Measurements from ENCODE around the gene PPP1R13B.
"Not testable (repeated sequence)": the region's sequence is repeated elsewhere in the genome, so short reads cannot be mapped to it uniquely, and the experiment has no call there.

The PPP1R13B gene, protein sequence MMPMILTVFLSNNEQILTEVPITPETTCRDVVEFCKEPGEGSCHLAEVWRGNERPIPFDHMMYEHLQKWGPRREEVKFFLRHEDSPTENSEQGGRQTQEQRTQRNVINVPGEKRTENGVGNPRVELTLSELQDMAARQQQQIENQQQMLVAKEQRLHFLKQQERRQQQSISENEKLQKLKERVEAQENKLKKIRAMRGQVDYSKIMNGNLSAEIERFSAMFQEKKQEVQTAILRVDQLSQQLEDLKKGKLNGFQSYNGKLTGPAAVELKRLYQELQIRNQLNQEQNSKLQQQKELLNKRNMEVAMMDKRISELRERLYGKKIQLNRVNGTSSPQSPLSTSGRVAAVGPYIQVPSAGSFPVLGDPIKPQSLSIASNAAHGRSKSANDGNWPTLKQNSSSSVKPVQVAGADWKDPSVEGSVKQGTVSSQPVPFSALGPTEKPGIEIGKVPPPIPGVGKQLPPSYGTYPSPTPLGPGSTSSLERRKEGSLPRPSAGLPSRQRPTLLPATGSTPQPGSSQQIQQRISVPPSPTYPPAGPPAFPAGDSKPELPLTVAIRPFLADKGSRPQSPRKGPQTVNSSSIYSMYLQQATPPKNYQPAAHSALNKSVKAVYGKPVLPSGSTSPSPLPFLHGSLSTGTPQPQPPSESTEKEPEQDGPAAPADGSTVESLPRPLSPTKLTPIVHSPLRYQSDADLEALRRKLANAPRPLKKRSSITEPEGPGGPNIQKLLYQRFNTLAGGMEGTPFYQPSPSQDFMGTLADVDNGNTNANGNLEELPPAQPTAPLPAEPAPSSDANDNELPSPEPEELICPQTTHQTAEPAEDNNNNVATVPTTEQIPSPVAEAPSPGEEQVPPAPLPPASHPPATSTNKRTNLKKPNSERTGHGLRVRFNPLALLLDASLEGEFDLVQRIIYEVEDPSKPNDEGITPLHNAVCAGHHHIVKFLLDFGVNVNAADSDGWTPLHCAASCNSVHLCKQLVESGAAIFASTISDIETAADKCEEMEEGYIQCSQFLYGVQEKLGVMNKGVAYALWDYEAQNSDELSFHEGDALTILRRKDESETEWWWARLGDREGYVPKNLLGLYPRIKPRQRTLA

DNA sequence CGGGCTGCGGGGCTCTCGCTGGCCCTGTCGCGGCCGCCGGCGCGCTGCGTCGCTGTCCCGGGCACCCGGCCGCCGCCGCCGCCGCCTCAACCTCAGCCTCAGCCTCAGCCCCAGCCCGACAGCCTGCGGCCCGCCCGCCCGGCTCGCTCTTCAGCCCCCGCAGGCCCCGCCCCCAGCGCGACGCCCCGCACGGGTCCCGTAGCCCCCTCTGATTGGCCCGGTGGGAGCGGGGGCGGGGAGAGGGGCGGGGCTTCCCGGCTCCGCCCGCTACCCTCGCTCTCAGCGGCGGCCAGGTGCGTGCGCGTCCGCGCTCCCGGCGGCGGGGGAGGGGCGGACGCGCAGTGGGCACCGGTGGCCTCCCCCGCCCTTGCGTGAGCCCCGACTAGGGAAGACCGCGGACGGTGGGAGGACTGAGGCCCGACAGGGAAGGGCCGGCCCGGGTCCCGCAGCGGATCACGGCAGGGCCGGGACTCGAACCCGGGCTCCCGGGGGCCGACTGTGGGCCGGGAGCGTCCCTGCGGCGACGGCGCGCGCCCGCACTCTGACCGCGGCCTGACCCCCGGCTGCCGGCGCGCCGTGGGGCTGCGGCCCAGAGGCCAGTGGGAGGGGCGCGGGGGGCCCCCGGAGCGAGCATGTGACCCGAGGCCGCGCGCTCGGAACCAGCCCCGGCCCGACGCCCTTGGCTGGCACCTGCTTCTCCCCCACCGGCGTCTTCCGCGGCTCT, at the start of gene PPP1R13B:
Gene PPP1R13B (minus strand): TSS at position 125 of the 724 bp plus-strand sequence. CDS start 268 bp downstream, outside the sequence.
- Mint-ChIP-seq H3K36me3 (ENCODE audit: low read depth) (no peaks in the 10 kb centered on the region), H3K9me3 (no peaks in the 10 kb centered on the region), H3K4me3 (peak within 1 kb of the TSS; percentile 83), H3K4me1 (peaks cover 12% of the 10 kb centered on the region), H3K27ac (peak within 1 kb of the TSS; percentile 57), H3K27me3 (peaks cover 2% of the 10 kb centered on the region)
- ATAC-seq (peak; percentile 92), DNase-seq (peak; percentile 95)

DNA sequence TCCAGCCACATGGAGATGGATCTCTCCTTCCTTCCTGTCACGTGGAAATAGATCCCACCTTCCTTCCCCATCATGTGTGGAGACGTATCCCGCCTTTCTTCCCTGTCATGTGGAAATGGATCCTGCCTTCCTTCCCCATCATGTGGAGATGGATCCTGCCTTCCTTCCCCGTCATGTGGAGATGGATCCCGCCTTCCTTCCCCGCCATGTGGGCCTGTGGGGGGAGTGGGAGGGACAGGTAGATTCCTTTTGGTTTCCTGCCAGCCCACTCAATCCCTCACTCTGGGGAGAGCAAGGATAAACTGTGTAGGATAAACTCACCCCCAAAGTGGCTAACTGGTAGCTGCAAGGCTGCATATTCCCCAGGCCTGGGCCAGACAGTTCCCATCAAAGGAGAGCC, 49.2 kb upstream of the PPP1R13B start:
- peaks cover 3% of the 10 kb centered on the region for H3K4me1 Mint-ChIP-seq
- DNase-seq (no peak), ATAC-seq (no peak)
- no peaks in the 10 kb centered on the region for H3K36me3 Mint-ChIP-seq (ENCODE audit: low read depth)
- no peaks in the 10 kb centered on the region for H3K9me3 Mint-ChIP-seq
- H3K4me3 Mint-ChIP-seq: no peak overlapping the region
- no peaks in the 10 kb centered on the region for H3K27me3 Mint-ChIP-seq
- H3K27ac Mint-ChIP-seq: no peak overlapping the region

DNA sequence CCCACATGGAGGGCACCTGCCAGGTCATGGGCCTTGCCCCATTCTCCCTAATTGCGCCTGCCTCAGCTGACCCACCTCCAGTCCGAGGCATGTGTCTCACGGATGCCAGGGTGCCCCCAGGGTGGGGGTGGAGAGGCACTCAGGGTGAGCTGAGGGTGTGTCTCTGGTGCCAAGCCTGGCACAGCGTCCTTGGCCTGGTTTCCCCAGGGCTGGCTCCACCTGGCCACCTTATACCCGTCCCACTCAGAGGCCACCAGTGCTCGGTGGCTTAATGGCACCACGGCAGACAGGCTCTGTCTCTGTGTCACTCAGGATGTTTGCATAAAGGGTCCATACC, 47.3 kb upstream of the PPP1R13B start:
- no peak for DNase-seq
- ATAC-seq: no peak
- Mint-ChIP-seq H3K27me3 (no peaks in the 10 kb centered on the region), H3K4me3 (no peak overlapping the region), H3K36me3 (ENCODE audit: low read depth) (no peaks in the 10 kb centered on the region), H3K9me3 (no peaks in the 10 kb centered on the region), H3K4me1 (no peaks in the 10 kb centered on the region), H3K27ac (no peak overlapping the region)

DNA sequence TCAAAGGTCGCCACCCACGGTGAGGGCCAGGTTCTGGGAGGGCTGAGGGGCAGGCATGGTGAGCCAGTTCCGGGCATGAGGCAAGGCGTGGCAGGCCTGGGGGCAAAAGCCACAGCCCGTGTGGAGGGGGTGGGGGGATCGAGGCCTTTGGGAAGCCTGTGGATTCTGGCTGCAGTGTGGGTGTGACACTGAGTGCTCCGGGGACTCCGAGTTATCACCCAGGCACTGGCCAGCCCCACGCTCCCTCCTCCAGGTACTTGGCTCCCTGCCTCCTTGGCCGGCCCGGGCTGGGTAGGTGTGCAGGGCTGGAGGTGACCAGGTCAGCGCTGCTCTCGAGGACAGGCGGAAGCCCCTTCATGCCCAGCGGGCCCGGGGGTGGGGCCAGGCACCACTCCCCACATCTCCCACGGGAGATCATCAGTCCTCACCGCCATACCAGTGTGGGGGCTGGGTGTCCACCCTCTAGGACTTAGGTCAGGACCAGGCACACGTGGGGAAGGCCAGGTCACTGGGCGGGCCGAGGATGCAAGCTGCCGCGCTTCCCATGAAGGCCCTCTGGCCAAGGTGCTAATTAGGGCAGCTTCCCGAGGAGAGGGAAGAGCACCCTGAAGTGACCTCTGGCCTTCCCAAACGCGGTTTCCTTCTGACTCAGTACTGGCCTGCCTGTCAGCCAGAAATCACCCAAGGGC, 46.8 kb upstream of the PPP1R13B start:
- Mint-ChIP-seq H3K4me1 (no peaks in the 10 kb centered on the region), H3K27ac (no peak overlapping the region), H3K4me3 (no peak overlapping the region), H3K27me3 (no peaks in the 10 kb centered on the region), H3K36me3 (ENCODE audit: low read depth) (no peaks in the 10 kb centered on the region), H3K9me3 (no peaks in the 10 kb centered on the region)
- DNase-seq (no peak), ATAC-seq (no peak)

DNA sequence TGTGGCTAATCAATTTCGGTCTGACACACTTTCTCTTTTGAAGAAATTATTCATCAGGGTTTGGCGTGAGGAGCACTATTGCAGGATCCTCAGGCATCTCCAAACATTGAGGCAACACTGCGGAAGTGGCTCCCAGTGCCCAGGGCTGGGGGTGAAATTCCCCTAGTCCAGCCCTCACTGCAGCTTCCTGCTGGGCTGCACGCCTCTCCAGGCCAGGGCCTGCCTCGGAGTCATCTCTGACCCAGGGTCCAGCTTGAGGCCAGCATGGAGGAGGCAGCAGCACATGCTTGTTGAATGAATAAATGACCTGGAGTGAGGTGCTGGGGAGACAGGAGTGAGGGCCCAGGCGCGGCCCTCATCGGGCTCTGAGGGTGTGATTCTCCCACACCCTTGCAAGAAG, 44.9 kb upstream of the PPP1R13B start:
- no peaks in the 10 kb centered on the region for H3K27me3 Mint-ChIP-seq
- no peaks in the 10 kb centered on the region for H3K36me3 Mint-ChIP-seq (ENCODE audit: low read depth)

DNA sequence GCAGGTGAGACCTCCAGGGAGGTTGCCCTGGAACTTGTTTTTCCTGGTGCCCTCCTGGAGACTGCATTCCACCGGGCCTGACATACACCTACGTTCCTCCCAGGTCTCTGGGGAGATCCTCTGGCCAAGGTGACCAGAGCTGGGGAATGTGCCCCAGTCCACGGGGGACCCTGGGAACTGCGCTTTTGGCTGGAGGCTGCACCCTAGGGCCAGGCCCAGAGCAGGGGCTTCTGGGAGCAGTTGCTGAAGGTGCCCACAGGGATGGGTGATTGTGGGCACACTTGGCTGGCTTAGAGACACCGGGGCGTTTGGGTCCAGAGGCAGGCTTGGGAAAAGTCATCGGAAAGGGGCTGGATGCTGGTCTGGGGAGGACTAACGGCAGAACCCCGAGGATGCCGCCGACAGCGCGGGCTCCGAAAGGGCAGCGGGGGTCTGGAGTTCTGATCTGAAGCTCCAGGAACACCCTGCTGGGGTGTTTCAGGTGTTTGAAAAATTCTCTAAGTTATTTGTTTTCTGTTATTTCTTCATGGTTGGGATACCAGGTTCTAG, 44.4 kb upstream of the PPP1R13B start:
- ATAC-seq: no peak
- Mint-ChIP-seq H3K4me1 (no peaks in the 10 kb centered on the region), H3K36me3 (ENCODE audit: low read depth) (no peaks in the 10 kb centered on the region), H3K27ac (no peak overlapping the region), H3K27me3 (no peaks in the 10 kb centered on the region), H3K9me3 (no peaks in the 10 kb centered on the region), H3K4me3 (no peak overlapping the region)
- DNase-seq: no peak

More for the DNA sequence above, 44.9 kb upstream of the PPP1R13B start:
- H3K9me3 Mint-ChIP-seq: no peaks in the 10 kb centered on the region
- H3K4me1 Mint-ChIP-seq: no peaks in the 10 kb centered on the region
- DNase-seq: no peak
- H3K27ac Mint-ChIP-seq: no peak overlapping the region
- H3K4me3 Mint-ChIP-seq: no peak overlapping the region
- no peak for ATAC-seq

DNA sequence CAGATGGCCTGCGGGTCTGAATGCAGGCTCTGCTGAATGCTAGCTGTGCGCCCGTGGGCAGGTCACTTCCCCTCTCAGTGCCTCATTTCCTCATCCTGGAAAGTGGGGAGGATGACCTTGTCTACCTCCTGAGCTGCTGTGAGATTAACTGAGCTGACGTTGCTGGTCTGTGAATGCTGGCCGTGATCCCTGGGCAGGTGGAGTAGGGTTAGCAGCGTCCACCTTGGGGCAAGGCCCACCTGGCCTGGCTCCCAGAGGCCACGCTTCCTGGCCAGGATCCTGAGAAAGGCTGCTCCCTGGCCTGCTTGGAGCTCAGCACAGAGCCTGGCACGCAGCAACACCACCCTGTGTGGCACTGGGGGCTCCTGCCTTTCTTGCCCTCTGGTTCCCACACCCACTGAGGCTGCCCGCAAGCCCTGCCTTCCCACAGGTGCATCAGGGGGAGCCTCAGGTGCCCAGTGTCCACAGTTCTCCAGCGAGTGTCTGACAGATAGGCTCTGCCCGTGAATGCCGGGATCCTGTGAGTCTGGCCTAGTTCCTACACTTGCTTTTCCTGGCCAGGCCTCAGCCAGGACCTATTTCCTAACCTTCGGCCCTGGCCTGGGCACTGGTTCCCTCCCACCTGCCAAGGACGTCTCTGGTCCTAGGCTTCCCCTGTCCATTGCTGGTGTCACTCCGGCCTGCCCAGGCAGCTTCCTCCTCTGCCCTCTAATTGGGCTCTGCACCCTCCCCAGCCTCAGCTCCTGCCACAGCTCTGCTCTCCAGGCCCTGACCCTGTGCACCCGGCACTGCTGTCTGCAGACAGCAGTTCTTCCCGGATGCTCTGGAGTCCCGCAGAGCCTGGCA, 43.7 kb upstream of the PPP1R13B start:
- no peak for DNase-seq
- no peak for ATAC-seq
- H3K27ac Mint-ChIP-seq: no peak overlapping the region
- no peaks in the 10 kb centered on the region for H3K4me1 Mint-ChIP-seq
- no peaks in the 10 kb centered on the region for H3K27me3 Mint-ChIP-seq
- no peak overlapping the region for H3K4me3 Mint-ChIP-seq
- no peaks in the 10 kb centered on the region for H3K36me3 Mint-ChIP-seq (ENCODE audit: low read depth)
- no peaks in the 10 kb centered on the region for H3K9me3 Mint-ChIP-seq

DNA sequence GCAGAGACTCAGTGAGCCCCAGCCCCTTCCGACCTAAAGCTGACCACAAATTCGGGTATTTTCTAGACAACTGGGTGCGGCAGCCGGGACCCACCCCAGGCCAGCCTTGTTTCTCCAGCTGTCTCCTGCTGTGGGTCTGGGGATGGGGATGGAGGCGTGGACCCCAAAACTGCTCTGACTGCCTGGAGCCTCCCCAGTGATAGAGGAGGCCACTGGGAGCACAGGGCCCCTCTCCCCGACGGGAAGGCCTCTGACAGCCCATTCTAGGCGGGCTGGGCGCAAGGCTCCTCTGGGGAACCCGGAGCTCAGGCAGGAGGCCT, 42.6 kb upstream of the PPP1R13B start:
- Mint-ChIP-seq H3K9me3 (no peaks in the 10 kb centered on the region), H3K4me3 (no peak overlapping the region), H3K4me1 (no peaks in the 10 kb centered on the region), H3K27me3 (no peaks in the 10 kb centered on the region), H3K27ac (no peak overlapping the region), H3K36me3 (ENCODE audit: low read depth) (no peaks in the 10 kb centered on the region)
- DNase-seq: no peak
- no peak for ATAC-seq

DNA sequence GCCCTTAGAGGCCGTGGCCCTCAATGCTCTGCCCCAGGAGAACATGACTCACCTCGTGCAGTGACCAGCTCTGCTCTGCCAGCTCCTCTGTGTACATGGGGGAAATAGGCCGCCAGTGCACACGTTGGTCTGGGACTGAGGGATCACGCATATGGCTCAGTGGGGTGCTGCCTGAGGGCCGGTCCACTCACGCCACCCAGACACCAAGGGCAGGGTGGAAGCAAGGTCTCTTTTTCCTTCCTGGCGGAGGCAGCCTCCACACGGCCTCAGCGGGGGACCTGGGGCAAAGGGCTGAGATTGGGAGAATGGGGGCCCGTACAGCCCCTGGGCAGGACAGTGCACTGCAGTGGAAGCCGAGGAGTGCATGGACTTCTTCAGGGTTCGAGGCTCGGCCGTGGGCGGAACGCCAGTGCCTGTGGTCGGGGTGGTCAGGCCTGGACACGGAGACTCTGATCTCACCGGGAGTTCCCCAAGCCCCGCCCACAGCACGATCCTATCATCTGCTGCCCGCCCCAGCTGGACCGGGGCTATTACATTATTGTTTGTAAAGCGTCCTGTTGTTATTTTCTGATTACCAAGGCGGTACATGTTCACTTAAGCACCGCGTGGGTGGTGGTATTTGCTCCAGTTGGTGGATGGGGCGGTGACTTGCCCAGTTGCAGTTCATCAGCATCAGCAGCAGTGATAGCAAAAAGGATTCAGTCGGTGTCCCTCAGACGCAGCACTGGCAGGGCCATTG, 42.1 kb upstream of the PPP1R13B start:
- H3K36me3 Mint-ChIP-seq (ENCODE audit: low read depth): no peaks in the 10 kb centered on the region
- no peaks in the 10 kb centered on the region for H3K4me1 Mint-ChIP-seq
- no peaks in the 10 kb centered on the region for H3K27me3 Mint-ChIP-seq
- H3K9me3 Mint-ChIP-seq: no peaks in the 10 kb centered on the region
- H3K4me3 Mint-ChIP-seq: no peak overlapping the region
- ATAC-seq: no peak
- no peak overlapping the region for H3K27ac Mint-ChIP-seq
- DNase-seq: no peak

DNA sequence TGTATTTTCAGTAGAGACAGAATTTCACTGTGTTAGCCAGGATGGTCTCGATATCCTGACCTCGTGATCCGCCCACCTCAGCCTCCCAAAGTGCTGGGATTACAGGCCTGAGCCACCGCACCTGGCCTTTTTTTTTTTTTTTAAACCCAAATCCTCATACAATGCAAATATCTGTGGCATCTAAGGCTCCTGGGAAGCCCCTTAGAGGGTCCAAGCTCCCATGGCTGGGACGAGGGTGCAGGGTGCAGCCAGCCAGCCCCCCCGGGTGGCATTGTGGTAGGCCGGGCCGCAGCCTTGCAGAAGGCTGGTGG, 41.6 kb upstream of the PPP1R13B start:
- not testable (repeated sequence) for H3K27me3 Mint-ChIP-seq; H3K27ac Mint-ChIP-seq; H3K4me3 Mint-ChIP-seq; DNase-seq; H3K4me1 Mint-ChIP-seq; ATAC-seq; H3K36me3 Mint-ChIP-seq (ENCODE audit: low read depth); H3K9me3 Mint-ChIP-seq

DNA sequence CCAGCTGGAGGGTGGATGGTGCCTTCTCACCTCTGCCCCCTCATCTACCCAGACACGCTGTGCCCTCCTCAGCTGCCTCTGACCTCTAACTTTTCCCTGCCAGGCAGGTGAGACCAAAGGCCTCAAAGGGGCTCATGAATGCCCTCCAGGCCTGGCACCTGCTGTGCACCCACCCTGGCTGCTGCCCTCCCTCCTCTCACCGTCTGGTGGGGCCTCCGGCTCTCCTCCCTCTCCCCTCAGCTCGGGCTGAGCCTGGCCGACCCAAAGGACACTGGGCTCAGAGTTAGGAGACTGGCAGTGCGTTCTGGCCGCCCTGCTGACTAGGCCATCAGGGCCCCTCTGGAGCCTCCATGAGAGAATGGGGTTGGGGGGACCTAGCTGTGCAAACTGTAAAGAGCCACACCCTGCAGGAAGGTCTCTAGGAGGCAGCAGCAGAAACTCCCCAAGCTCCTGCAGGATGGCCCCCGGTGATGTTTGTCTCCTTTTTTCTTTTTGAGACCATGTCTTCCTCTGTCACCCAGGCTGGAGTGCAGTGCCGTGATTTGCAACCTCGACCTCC, 40.3 kb upstream of the PPP1R13B start:
- Mint-ChIP-seq H3K4me3 (no peak overlapping the region), H3K36me3 (ENCODE audit: low read depth) (no peaks in the 10 kb centered on the region), H3K27me3 (no peaks in the 10 kb centered on the region), H3K9me3 (no peaks in the 10 kb centered on the region), H3K4me1 (no peaks in the 10 kb centered on the region), H3K27ac (no peak overlapping the region)
- ATAC-seq (no peak), DNase-seq (no peak)

DNA sequence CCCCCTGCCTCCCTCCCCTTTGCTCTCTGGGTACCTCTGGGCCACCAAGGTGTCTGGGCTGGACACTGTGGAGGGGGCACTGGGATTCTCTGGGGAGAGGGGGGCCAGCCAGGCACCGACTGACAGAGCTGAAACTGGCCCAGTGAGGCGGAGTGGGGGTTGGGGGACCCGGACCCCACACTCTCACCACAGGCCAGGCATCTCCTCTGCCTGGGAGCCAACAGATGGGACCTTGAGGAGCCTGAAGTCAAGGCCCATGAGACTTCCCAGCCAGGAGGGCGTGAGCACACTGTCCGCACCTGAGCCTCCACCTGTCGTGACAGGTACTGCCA, 39.8 kb upstream of the PPP1R13B start:
- no peaks in the 10 kb centered on the region for H3K36me3 Mint-ChIP-seq (ENCODE audit: low read depth)

More for the DNA sequence above, 39.8 kb upstream of the PPP1R13B start:
- ATAC-seq (no peak), DNase-seq (no peak)
- H3K9me3 Mint-ChIP-seq: no peaks in the 10 kb centered on the region
- H3K27me3 Mint-ChIP-seq: no peaks in the 10 kb centered on the region
- no peaks in the 10 kb centered on the region for H3K4me1 Mint-ChIP-seq
- no peak overlapping the region for H3K4me3 Mint-ChIP-seq
- no peak overlapping the region for H3K27ac Mint-ChIP-seq
